Vagina (tissue), 2 donors: ENCODE data around the gene MEIS1.

ENCODE experiments used
- CTCF ChIP-seq, 3 experiments: fragments of 450-650 bp in 2 of 3; fragments of 200-600 bp in 1 of 3; sonication (generic) in 1 of 3; IDR thresholded peaks; one replicate each; pipeline ENCODE4 v1.5.1; 2017 to 2019; ENCODE audit warnings: antibody characterized with exemption in 3 of 3, mild to moderate bottlenecking in 2 of 3, moderate library complexity in 2 of 3
- POLR2A ChIP-seq, 2 donors: fragments of 450-650 bp; IDR thresholded peaks; one replicate each; pipeline ENCODE4 v1.6.1; 2017; ENCODE audit warnings: antibody characterized with exemption in 2 of 2, mild to moderate bottlenecking in 2 of 2, moderate library complexity in 2 of 2

DNA sequence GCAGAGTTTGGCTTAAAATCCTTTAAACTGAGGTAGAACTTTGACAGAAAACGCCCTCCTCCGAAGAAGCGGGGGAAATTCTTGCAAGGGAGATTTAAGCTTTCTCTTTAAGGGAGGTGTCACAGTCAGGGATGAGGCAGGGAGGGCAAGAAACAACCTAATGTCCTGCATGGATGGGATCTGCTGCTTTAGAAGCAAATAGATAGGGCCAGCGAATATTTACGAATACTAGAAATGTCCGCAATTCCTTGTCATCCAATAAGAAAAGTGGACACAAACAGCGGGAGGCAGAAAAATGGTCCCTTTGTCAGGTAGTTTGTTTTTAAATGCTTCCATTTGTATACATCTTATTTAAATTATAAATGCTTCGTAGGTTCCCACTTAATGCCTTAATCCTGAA, 12.0 kb downstream of the MEIS1 start:
- TF ChIP-seq CTCF (IDR thresholded peaks at IDR 0.05) = no peak
- TF ChIP-seq POLR2A (IDR thresholded peaks at IDR 0.05) = no peak
